HG03066 (cell line): Measurements from ENCODE around the gene SDCBP2.

ENCODE experiments used
- ATAC-seq: cut with Tn5 transposase; IDR thresholded peaks from one replicate; pipeline ENCODE4 v1.9.1; 2021; ENCODE audit warnings: low read depth; ENCODE audit not compliant: unreplicated experiment

The SDCBP2 gene

DNA sequence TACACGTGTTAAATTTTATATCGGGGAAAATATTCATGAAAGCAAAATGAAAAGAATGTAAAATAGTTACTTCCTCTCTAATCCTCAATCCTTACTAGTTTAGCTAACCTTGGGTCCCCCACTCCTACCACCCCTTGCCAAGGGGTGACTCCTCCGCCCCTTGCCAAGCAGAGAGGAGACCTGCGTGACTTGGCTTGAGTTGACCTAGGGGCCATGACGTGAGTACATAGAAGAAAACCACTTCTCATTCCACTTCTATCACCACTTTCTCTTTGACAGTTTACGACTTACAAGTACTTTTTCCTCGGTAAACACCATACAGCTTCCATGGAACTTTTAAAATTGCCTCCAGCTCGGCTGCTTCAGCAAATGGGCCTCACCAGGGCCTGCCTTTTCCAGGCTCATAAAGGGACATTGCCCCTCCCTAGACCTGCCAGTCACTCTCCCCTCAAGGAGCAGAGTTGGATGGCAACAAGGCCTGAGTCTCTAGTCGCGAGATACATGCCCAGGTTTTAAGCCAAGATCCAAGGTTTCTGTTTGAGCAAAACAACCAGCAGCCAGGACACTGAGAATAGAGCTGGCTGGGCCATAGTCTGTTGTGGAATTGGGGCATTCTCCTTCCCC, 29.9 kb downstream of the SDCBP2 start:
- ATAC-seq = no peak

DNA sequence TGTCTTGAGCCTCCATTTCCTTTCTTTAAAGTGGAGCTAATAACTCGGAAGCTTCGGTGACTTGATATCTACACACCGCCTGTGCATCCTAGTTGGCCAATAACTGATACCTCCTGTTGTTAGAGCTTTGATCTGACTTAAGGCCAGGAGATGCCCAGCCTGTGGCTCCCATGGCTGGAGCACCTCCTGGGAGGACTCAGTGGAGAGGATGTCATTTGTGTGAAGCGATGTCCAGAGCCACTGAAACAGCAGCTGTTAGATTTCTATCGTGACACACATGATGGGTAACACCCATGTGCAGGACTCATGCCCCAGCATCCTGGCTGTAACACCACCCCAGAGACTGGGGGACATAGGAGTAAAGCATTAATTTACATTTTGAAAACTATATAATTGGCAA, 30.8 kb downstream of the SDCBP2 start:
- ATAC-seq = no peak

DNA sequence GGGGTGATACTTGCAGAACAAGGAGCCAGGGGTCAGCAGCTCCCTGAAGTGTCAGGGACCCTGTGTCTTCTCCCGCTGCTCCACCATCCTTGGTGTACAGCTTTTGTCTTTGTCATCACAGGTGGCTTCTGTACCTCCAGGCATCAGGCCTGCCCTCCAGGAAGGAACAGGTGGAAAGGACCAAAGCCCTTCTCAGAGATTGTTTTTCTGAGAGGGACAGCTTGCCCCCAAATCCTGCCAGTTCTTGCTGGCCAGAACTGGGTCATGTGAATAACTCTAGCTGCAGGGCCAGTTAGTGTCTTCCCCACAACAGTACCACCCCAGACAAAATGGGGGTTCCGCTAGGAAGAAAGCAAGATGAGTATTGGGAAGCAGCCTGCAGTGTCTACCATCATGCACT, 31.5 kb downstream of the SDCBP2 start:
- ATAC-seq = no peak

- no peak for ATAC-seq
Measured at GRCh38 chr20:1296922-1297321, 32.0 kb downstream of the SDCBP2 start.

DNA sequence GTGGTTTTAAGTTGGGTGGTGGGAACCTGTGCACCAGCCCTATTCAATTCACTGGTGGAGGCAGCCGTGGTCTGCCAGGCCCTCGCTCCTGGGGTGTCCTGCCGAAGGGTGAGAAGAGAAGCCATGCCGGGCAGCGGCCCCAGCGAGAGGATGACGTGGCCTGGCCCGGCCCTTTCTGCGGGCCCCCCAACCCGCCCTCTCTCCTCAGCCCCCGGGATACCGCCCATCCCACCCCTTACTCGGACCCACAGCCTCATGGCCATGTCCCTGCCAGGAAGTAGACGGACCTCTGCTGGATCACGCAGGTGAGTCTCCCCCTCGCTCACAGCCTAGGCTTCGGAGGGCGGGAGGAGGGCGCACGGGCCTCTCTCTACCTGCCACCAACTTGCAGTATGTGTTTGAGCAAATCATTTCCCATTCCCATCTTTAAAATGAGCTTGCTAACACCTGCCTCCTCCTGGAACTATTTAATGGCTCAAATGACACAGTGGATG, 32.8 kb downstream of the SDCBP2 start:
- ATAC-seq = no peak

- ATAC-seq = no peak
Measured at GRCh38 chr20:1295276-1295930, 33.5 kb downstream of the SDCBP2 start.

GRCh38 chr20:1294497-1294896, 34.4 kb downstream of the SDCBP2 start:
- no peak for ATAC-seq

DNA sequence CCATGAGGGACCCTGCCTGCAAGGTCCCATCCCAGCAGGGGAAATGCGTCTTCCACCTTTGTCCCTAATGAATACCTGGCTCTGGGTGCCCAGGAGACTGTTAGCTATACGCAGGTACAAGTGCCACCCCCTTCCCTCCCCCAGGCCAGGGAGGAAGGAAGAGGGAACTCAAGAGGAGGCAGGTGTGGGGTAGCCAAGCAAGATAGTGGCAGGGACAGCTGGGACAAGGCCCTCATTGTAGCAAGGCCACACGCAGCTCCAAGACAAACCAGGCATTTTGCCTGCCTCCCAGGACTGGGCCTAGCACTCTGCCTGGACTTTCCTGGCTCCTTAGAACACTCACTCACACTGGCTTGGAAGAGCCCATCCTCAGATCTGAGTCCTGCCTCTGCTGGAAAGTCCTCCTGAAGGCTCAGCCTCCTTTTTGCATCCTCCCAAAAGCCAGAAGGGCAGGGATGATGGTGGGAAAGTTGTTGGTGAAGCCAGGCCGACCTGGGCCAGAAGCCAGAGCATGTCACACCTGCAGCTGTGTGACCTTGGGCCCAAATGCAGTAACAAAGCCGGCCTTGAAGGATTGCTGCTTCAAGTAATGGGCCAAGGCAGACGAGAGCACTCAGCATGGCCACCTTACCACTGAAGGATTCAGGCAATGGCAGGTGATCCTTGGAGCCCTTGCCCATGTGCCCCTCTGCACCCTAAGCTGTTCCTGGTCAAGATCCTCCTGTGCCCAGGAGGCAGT, 35.1 kb downstream of the SDCBP2 start:
- ATAC-seq = no peak

GRCh38 chr20:1292620-1293019, 36.3 kb downstream of the SDCBP2 start:
- ATAC-seq = no peak

- ATAC-seq = no peak
Measured at GRCh38 chr20:1291191-1291741, 37.7 kb downstream of the SDCBP2 start.

GRCh38 chr20:1287787-1288569, 41.0 kb downstream of the SDCBP2 start:
- ATAC-seq = no peak

DNA sequence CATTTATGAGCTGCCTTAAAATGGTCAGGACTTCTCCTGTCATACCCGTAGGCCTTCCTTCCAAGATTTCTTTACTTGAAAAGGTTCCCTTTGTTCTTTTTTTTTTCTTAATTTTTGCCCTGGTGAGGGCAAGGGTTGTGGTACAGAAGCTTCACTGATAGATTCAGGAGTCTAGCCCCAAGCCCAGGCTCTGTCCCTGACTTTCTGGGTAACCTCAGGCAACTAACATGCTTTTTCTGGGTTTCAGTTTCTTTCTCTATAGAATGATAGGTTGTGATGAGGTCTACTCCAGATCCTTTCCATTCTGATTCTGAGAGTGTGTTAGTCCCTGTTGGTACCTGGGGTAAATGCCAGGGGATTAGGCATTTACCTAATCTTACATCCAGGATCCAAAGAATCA, 41.6 kb downstream of the SDCBP2 start:
- no peak for ATAC-seq

DNA sequence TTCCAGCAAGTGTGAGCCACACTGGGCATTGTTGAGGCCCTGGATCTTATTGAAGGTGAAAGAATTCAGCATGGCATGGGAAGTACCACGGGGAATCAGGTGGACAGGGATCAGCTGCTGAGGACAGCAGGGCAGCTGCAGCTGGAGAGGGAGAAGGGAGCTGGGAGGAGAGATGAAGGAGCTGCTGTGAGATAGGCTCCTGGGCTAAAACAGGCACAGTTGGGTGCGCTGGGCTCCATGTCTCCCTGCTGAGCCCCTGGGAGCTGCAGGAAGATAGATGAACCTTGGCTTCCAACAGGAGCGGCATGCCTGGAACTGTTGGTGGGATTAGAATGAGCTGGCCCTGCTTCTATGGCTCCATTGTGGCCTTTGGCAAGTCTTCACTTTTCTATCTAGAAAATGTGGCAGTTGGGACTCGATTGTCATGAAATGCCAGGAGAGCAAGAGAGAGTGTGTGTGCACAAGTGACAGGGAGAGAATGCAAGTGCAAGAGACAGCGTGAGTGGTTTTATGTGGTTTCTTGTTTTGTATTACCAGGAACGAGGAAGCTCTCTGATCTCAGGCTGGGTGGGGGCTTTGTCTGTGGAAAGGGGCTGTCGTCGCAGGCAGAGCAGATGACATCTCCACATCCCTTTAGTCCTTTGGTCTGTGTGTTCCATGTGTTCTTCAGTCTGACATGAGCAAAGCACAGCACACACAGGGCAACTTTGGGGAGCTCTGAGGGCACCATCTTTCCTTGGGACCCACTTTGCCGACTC, 42.5 kb downstream of the SDCBP2 start:
- ATAC-seq = no peak

- ATAC-seq = no peak
Measured at GRCh38 chr20:1283522-1284510, 45.1 kb downstream of the SDCBP2 start.

- no peak for ATAC-seq
Measured at GRCh38 chr20:1282966-1283365, 46.0 kb downstream of the SDCBP2 start.

- no peak for ATAC-seq
Measured at GRCh38 chr20:1281279-1282057, 47.5 kb downstream of the SDCBP2 start.

GRCh38 chr20:1280195-1281102, 48.5 kb downstream of the SDCBP2 start:
- no peak for ATAC-seq
